ENCODE data around the gene AGAP9.
"Not testable (repeated sequence)": the region's sequence is repeated elsewhere in the genome, so short reads cannot be mapped to it uniquely, and the experiment has no call there.

DNA sequence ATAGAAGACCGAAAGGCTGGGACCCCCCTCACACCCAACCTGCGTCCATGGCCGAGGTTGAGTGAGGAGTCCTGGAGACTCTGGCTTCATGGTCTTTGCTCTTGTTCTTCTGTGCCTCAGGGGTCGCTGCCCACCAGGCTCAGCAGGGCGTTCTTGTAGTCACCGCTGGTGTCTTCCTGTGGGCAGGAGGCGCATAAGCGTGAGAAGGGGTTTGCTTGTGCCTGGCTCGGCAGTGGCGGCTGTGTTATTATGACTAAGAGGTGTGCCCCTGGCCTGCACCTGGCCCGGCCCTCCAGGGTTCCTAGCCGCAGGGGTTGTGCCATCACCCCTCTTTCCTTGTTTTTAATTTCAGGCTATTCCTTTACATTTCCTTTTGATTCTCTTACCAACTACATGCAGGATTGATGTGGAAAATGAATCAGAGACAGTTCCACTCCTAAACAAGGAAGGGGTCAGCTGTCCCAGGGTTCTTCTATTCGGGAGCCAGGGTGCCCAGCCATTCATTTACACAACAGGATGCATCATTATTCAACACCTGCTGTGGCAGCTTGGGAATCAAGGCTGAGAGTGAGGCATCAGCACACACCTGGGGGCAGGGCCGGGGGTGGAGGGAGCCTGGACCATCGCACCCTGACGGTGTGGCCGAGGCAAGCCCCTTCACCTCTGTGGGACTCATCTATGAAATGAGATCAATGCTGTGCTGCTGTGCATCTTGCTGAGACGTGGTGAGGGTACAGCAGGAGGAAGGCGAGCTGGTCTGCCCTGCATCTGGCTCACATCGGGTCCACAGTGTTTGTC lies 54.5 kb downstream of the AGAP9 start:
- TF ChIP-seq POLR2A (IDR thresholded peaks at IDR 0.05; ENCODE audit: insufficient read depth in 1 of 2, low read depth in 2 of 2, low read length in 2 of 2); GTF3A (CRISPR knock-in tag; conservative IDR thresholded peaks at IDR 0.05): not testable (repeated sequence)

Measured in HepG2 (cell line).